ENCODE measurements around the gene ZNF519. TPM values are rescaled to one million over a fixed set of nuclear protein-coding genes. Genes with fewer than 3 reads are reported as not detected.

The ZNF519 gene
- total and polyA plus RNA-seq, 2 of the 8 experiments (the other 6 are each of a cell fraction or from before 2014, with no cell fraction given): 24.0 to 38.6 TPM

DNA sequence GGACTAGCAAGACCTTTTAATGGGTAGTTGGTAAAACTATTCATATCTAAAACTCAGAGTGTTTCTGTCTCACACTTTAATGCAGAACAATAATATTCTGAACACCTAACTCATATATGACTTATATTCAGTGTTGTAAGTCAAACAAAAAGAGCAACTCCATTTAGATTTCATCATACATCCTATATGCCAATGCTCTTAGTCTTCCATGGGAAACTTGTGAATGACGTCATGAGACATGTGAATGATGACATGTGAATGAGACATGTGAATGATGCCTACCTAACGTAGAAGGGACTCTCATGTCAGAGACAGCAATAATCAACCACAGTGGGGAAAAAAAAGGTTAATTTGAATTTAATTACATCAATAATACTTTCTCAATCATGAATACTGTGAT is 28.0 kb downstream of the ZNF519 start:
- Histone ChIP-seq H2BK120ac (replicated peaks; ENCODE audit: low read depth, low read length) (no peak overlapping the region), H3K4ac (replicated peaks; ENCODE audit: insufficient read length, low read depth, low read length) (no peak overlapping the region), H3K23me2 (ENCODE audit: low read depth, low read length) (no peaks in the 10 kb centered on the region), H3K4me3 (ENCODE audit: extremely low read depth in 1 of 4, insufficient read depth in 2 of 4, low read depth in 3 of 4, low read length in 4 of 4) (no peak overlapping the region), H4K5ac (ENCODE audit: insufficient read length, low read depth, low read length) (no peak overlapping the region), H3K79me1 (ENCODE audit: low read depth, low read length) (peaks cover 6% of the 10 kb centered on the region; the same call in 1 of the 2 replicates), H3K18ac (ENCODE audit: extremely low read depth, low read length) (no peak overlapping the region), H3K9ac (replicated peaks in 1 of 4; ENCODE audit: extremely low read depth in 1 of 4, low read depth in 3 of 4, low read length in 3 of 4) (no peak overlapping the region), H4K20me1 (replicated peaks in 1 of 2; ENCODE audit: control insufficient read depth in 1 of 2, insufficient read depth in 2 of 2, low read length in 2 of 2) (peaks cover 0 to 2% of the 10 kb centered on the region in 2 experiments), H3K36me3 (ENCODE audit: control insufficient read depth in 2 of 4, insufficient read depth in 4 of 4, low read length in 3 of 4) (peaks cover 0 to 49% (median 13%) of the 10 kb centered on the region in 4 experiments; a peak in 5 of 8 replicates), H2BK15ac (ENCODE audit: low read length) (no peak overlapping the region), H2BK12ac (ENCODE audit: low read depth, low read length) (no peak overlapping the region), H3K27me3 (replicated peaks in 1 of 4; ENCODE audit: control insufficient read depth in 3 of 4, extremely low read depth in 1 of 4, insufficient read depth in 3 of 4, low read length in 3 of 4) (no peaks in the 10 kb centered on the region), H3K4me2 (ENCODE audit: insufficient read depth in 1 of 2, low read depth in 2 of 2, low read length in 2 of 2) (no peak overlapping the region), H2AK5ac (ENCODE audit: low read depth, low read length) (no peak overlapping the region), H3K9me3 (ENCODE audit: insufficient read depth in 2 of 2, low read depth in 1 of 2, low read length in 1 of 2) (peaks cover 30 to 31% of the 10 kb centered on the region in 2 experiments), H2BK20ac (ENCODE audit: low read length) (no peak overlapping the region), H3K4me1 (replicated peaks in 1 of 4; ENCODE audit: control insufficient read depth in 3 of 4, insufficient read depth in 4 of 4, low read length in 3 of 4) (no peaks in the 10 kb centered on the region), H3K14ac (ENCODE audit: insufficient read length) (no peak overlapping the region), H3K23ac (ENCODE audit: insufficient read length) (no peak overlapping the region), H4K91ac (replicated peaks; ENCODE audit: insufficient read length, low read length) (no peak overlapping the region), H4K8ac (ENCODE audit: extremely low read depth, insufficient read depth, low read length) (no peak overlapping the region), H2BK5ac (ENCODE audit: low read depth, low read length) (no peak overlapping the region), H3K79me2 (ENCODE audit: control insufficient read depth in 1 of 2, insufficient read depth in 2 of 2, low read length in 2 of 2) (peaks cover 4 to 42% of the 10 kb centered on the region in 2 experiments; a peak in 3 of 4 replicates), H3K27ac (ENCODE audit: low read depth, low read length) (no peak overlapping the region), H3K56ac (replicated peaks; ENCODE audit: insufficient read length, low read depth, low read length) (no peak overlapping the region), H2AFZ (ENCODE audit: low read length) (no peak overlapping the region)
- POLR2A ChIA-PET (ENCODE audit: partially characterized antibody): no interaction called here
- no peak for TF ChIP-seq JUND (IDR thresholded peaks at IDR 0.05; ENCODE audit: low read length)
- no peak for TF ChIP-seq RXRA (IDR thresholded peaks at IDR 0.05; ENCODE audit: insufficient read depth, low read depth, low read length)
- no peak for TF ChIP-seq SAP30 (IDR thresholded peaks at IDR 0.05; ENCODE audit: insufficient read depth, insufficient replicate concordance, low read length)
- no peak for TF ChIP-seq HDAC6 (IDR thresholded peaks at IDR 0.05; ENCODE audit: low read depth, low read length)
- CTCF ChIA-PET (ENCODE audit: partially characterized antibody): no interaction called here
- WGBS, 2 experiments (ENCODE audit: extremely low coverage in 1 of 2, insufficient coverage in 1 of 2, insufficient read length in 1 of 2, insufficient replicate concordance in 2 of 2, low coverage in 1 of 2, low lambda C conversion rate in 2 of 2, missing lambda C conversion rate in 1 of 2): 100% methylated on average over 2 of the region's 2 CpGs; no CpG with 5 or more reads in 1 of the 2 experiments
- FAIRE-seq: no peak
- no peak for DNase-seq (ENCODE audit: low read depth in 1 of 2, low spot score in 2 of 2)

Data from H1 (cell line).